OCI-LY3 (cell line): ENCODE results near the gene ACVR1.

Source experiments
- H2AFZ ChIP-seq: fragments of 200-600, 300-600 bp; shearing (Covaris generic); 2 replicates; pipeline ENCODE4 v1.6.0; 2014; ENCODE audit warnings: antibody characterized with exemption, low read depth, low read length
- H3K27ac ChIP-seq: fragments of 200-600, 300-600 bp; sonication (generic); 2 replicates; pipeline ENCODE4 v1.5.1; 2014; ENCODE audit warnings: mild to moderate bottlenecking, low read length, moderate library complexity, mixed read lengths
- H3K27me3 ChIP-seq: fragments of 200-600, 300-600 bp; sonication (generic); 2 replicates; pipeline ENCODE4 v1.6.1; 2014; ENCODE audit warnings: low read depth, low read length, mixed read lengths
- H3K36me3 ChIP-seq: fragments of 200-600, 300-600 bp; sonication (generic); replicated peaks from 2 replicates; pipeline ENCODE3; 2014; ENCODE audit warnings: low read depth, low read length, mixed read lengths
- H3K4me1 ChIP-seq: fragments of 300-600, 200-600 bp; sonication (generic); 2 replicates; pipeline ENCODE4 v1.6.1; 2014; ENCODE audit warnings: low read length, mixed read lengths
- H3K4me2 ChIP-seq: fragments of 200-600, 300-600 bp; sonication (generic); 2 replicates; pipeline ENCODE4 v1.6.1; 2014; ENCODE audit warnings: low read length, mixed read lengths
- H3K4me3 ChIP-seq: fragments of 300-600, 200-600 bp; sonication (generic); 2 replicates; pipeline ENCODE4 v1.5.1; 2014; ENCODE audit warnings: antibody characterized with exemption, mild to moderate bottlenecking, low read length, moderate library complexity
- H3K79me2 ChIP-seq: fragments of 300-600, 200-600 bp; shearing (Covaris generic); 2 replicates; pipeline ENCODE4 v1.6.1; 2014; ENCODE audit warnings: mild to moderate bottlenecking, low read length, mixed read lengths
- H3K9ac ChIP-seq: fragments of 300-600, 200-600 bp; shearing (Covaris generic); 2 replicates; pipeline ENCODE4 v1.6.0; 2014; ENCODE audit warnings: mild to moderate bottlenecking, low read length, moderate library complexity
- H3K9me3 ChIP-seq: fragments of 200-600, 300-600 bp; shearing (Covaris generic); 2 replicates; pipeline ENCODE4 v1.6.1; 2014; ENCODE audit warnings: low read length, mixed read lengths; ENCODE audit not compliant: insufficient read depth
- H4K20me1 ChIP-seq: fragments of 200-600, 300-600 bp; sonication (generic); 2 replicates; pipeline ENCODE4 v1.6.1; 2016; ENCODE audit warnings: low read length, mixed read lengths; ENCODE audit not compliant: insufficient read depth
- CTCF ChIP-seq: fragments of 200-600, 300-600 bp; sonication (generic); IDR thresholded peaks from 2 replicates; pipeline ENCODE4 v1.5.1; 2014; ENCODE audit warnings: antibody characterized with exemption, low read length, low read depth
- EZH2phosphoT487 ChIP-seq: fragments of 200-600 bp; shearing (Covaris generic); IDR thresholded peaks from 2 replicates; pipeline ENCODE4 v1.6.1; 2018; ENCODE audit warnings: antibody characterized with exemption, mixed run types, low read depth

ACVR1 gene

GRCh38 chr2:157843081-157843480 is 33.0 kb downstream of the ACVR1 start:
- H3K27ac ChIP-seq, result no peak overlapping the region
- no peaks in the 10 kb centered on the region for H3K36me3 ChIP-seq
- H3K79me2 ChIP-seq, result no peaks in the 10 kb centered on the region
- no peak overlapping the region for H3K9ac ChIP-seq
- TF ChIP-seq EZH2phosphoT487 (no peak), CTCF (no peak)
- no peak overlapping the region for H2AFZ ChIP-seq
- H3K27me3 ChIP-seq, result no peaks in the 10 kb centered on the region
- no peaks in the 10 kb centered on the region for H4K20me1 ChIP-seq
- H3K4me3 ChIP-seq, result no peak overlapping the region
- H3K4me1 ChIP-seq, result 0 out of 2 replicates have a peak, but pooled peaks cover 3% of the 10 kb centered on the region
- H3K4me2 ChIP-seq, result no peak overlapping the region
- H3K9me3 ChIP-seq, result no peaks in the 10 kb centered on the region

GRCh38 chr2:157842106-157842879 is 33.8 kb downstream of the ACVR1 start:
- H3K4me1 ChIP-seq, result 0 out of 2 replicates have a peak, but pooled peaks cover 3% of the 10 kb centered on the region
- H3K79me2 ChIP-seq, result no peaks in the 10 kb centered on the region
- no peak overlapping the region for H3K27ac ChIP-seq

DNA sequence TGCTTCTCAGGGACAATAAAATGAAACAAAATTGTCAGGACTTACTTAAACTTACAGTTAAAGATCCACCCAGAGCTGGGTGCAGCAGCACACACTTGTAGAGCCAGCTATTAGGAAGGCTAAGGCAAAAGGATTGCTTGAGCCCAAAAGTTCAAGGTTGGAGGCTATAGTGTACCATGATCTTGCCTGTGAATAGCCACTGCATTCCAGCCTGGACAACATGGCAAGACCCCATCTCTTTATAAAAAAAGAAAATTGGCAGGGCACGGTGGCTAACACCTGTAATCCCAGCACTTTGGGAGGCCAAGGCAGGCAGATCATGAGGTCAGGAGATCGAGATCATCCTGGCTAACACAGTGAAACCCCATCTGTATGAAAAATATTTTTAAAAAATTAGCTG is 34.6 kb downstream of the ACVR1 start:
- H3K9ac ChIP-seq, result no peak overlapping the region
- no peak overlapping the region for H3K27ac ChIP-seq
- H3K4me2 ChIP-seq, result no peak overlapping the region
- no peaks in the 10 kb centered on the region for H3K36me3 ChIP-seq
- H3K79me2 ChIP-seq, result no peaks in the 10 kb centered on the region
- no peak overlapping the region for H3K4me3 ChIP-seq
- TF ChIP-seq CTCF (no peak), EZH2phosphoT487 (no peak)
- no peaks in the 10 kb centered on the region for H3K27me3 ChIP-seq
- H4K20me1 ChIP-seq, result no peaks in the 10 kb centered on the region
- H3K4me1 ChIP-seq, result 0 out of 2 replicates have a peak, but pooled peaks cover 3% of the 10 kb centered on the region
- H2AFZ ChIP-seq, result no peak overlapping the region
- H3K9me3 ChIP-seq, result no peaks in the 10 kb centered on the region

More at GRCh38 chr2:157842106-157842879, 33.8 kb downstream of the ACVR1 start:
- TF ChIP-seq EZH2phosphoT487, result no peak
- no peak for TF ChIP-seq CTCF
- H4K20me1 ChIP-seq, result no peaks in the 10 kb centered on the region
- H3K9me3 ChIP-seq, result no peaks in the 10 kb centered on the region
- no peak overlapping the region for H3K4me2 ChIP-seq
- no peaks in the 10 kb centered on the region for H3K36me3 ChIP-seq
- H3K9ac ChIP-seq, result no peak overlapping the region
- no peaks in the 10 kb centered on the region for H3K27me3 ChIP-seq
- H3K4me3 ChIP-seq, result no peak overlapping the region
- H2AFZ ChIP-seq, result no peak overlapping the region

GRCh38 chr2:157840568-157841156 is 35.5 kb downstream of the ACVR1 start:
- Histone ChIP-seq H3K36me3 (no peaks in the 10 kb centered on the region), H3K9ac (no peak overlapping the region), H3K27ac (no peak overlapping the region), H3K9me3 (no peaks in the 10 kb centered on the region), H3K4me1 (0 out of 2 replicates have a peak, but pooled peaks cover 3% of the 10 kb centered on the region), H3K4me2 (no peak overlapping the region), H3K4me3 (no peak overlapping the region), H4K20me1 (no peaks in the 10 kb centered on the region), H2AFZ (no peak overlapping the region), H3K27me3 (no peaks in the 10 kb centered on the region), H3K79me2 (no peaks in the 10 kb centered on the region)
- TF ChIP-seq EZH2phosphoT487 (no peak), CTCF (no peak)
